H9 (cell line): ENCODE results near the gene GALNT10. TPM values are rescaled to one million over a fixed set of nuclear protein-coding genes. Genes with fewer than 3 reads are reported as not detected.
A peak's percentile ranks its signal among the peaks of the same experiment; 100 is the strongest.

ENCODE experiments used
- DNase-seq: peaks from one replicate; pipeline ENCODE4 v3.0.0-alpha.2; 2017
- H2AFZ ChIP-seq: one replicate; pipeline ENCODE4 v1.6.1; 2013; ENCODE audit warnings: mild to moderate bottlenecking, low read length, control low read depth, moderate library complexity
- H2AK5ac ChIP-seq: 2 replicates; pipeline ENCODE4 v1.6.1; 2013; ENCODE audit warnings: low read length, control low read depth, mixed read lengths; ENCODE audit not compliant: insufficient read length
- H2BK120ac ChIP-seq: one replicate; pipeline ENCODE4 v1.6.1; 2013; ENCODE audit warnings: low read depth, mild to moderate bottlenecking, low read length, control low read depth, inconsistent platforms; ENCODE audit not compliant: poor library complexity, severe bottlenecking
- H2BK12ac ChIP-seq: 2 replicates; pipeline ENCODE4 v1.6.1; 2013; ENCODE audit warnings: low read length, control low read depth, mixed read lengths, low read depth; ENCODE audit not compliant: insufficient read length
- H2BK15ac ChIP-seq: 2 replicates; pipeline ENCODE4 v1.6.1; 2013; ENCODE audit warnings: low read depth, low read length, control low read depth
- H2BK20ac ChIP-seq: one replicate; pipeline ENCODE4 v1.6.1; 2013; ENCODE audit warnings: low read depth, mild to moderate bottlenecking, low read length, control low read depth, inconsistent platforms; ENCODE audit not compliant: poor library complexity, severe bottlenecking
- H2BK5ac ChIP-seq: 2 replicates; pipeline ENCODE4 v1.6.1; 2013; ENCODE audit warnings: low read length, control low read depth, mixed read lengths; ENCODE audit not compliant: insufficient read length
- H3K14ac ChIP-seq: 2 replicates; pipeline ENCODE4 v1.6.1; 2013; ENCODE audit warnings: low read length, control low read depth; ENCODE audit not compliant: insufficient read depth
- H3K18ac ChIP-seq: 2 replicates; pipeline ENCODE4 v1.6.1; 2013; ENCODE audit warnings: low read depth, mild to moderate bottlenecking, mixed read lengths, low read length, control low read depth; ENCODE audit not compliant: insufficient read length
- H3K23ac ChIP-seq: 2 replicates; pipeline ENCODE4 v1.6.1; 2013; ENCODE audit warnings: low read length, control low read depth, mixed read lengths, low read depth; ENCODE audit not compliant: insufficient read length
- H3K23me2 ChIP-seq: 2 replicates; pipeline ENCODE4 v1.6.1; 2013; ENCODE audit warnings: low read depth, mild to moderate bottlenecking, mixed read lengths, low read length, control low read depth; ENCODE audit not compliant: insufficient read length, poor library complexity, severe bottlenecking
- H3K27ac ChIP-seq: 2 replicates; pipeline ENCODE4 v1.5.1; 2013; ENCODE audit warnings: low read length, control low read depth, mixed read lengths, low read depth; ENCODE audit not compliant: insufficient read length
- H3K27me3 ChIP-seq: 2 replicates; pipeline ENCODE4 v1.6.1; 2013; ENCODE audit warnings: low read length, control low read depth, inconsistent platforms; ENCODE audit not compliant: insufficient read depth
- H3K4ac ChIP-seq: 2 replicates; pipeline ENCODE4 v1.6.1; 2013; ENCODE audit warnings: low read depth, mild to moderate bottlenecking, control low read depth, inconsistent platforms, low read length, moderate library complexity
- H3K4me1 ChIP-seq: 2 replicates; pipeline ENCODE4 v1.6.1; 2013; ENCODE audit warnings: low read length, control low read depth, inconsistent platforms; ENCODE audit not compliant: insufficient read depth
- H3K4me2 ChIP-seq: 2 replicates; pipeline ENCODE4 v1.6.1; 2013; ENCODE audit warnings: low read length, control low read depth, mixed read lengths; ENCODE audit not compliant: insufficient read length, insufficient read depth
- H3K56ac ChIP-seq: 2 replicates; pipeline ENCODE4 v1.6.1; 2013; ENCODE audit warnings: low read depth, mild to moderate bottlenecking, mixed read lengths, low read length, control low read depth; ENCODE audit not compliant: insufficient read length
- H3K79me1 ChIP-seq: 2 replicates; pipeline ENCODE4 v1.6.1; 2013; ENCODE audit warnings: low read depth, mild to moderate bottlenecking, moderate library complexity, low read length, control low read depth, inconsistent platforms; ENCODE audit not compliant: insufficient read depth, poor library complexity, severe bottlenecking
- H3K79me2 ChIP-seq: 2 replicates; pipeline ENCODE4 v1.6.1; 2013; ENCODE audit warnings: low read length, control low read depth, inconsistent platforms; ENCODE audit not compliant: insufficient read depth
- H3K9ac ChIP-seq: 2 replicates; pipeline ENCODE4 v1.6.1; 2013; ENCODE audit warnings: low read length, control low read depth, mixed read lengths; ENCODE audit not compliant: insufficient read length; ENCODE audit errors: extremely low read depth
- H3K9me3 ChIP-seq: one replicate; pipeline ENCODE4 v1.6.1; 2013; ENCODE audit warnings: low read depth, low read length, inconsistent platforms; ENCODE audit not compliant: control insufficient read depth
- H3T11ph ChIP-seq: one replicate; pipeline ENCODE4 v1.6.1; 2013; ENCODE audit warnings: mild to moderate bottlenecking, low read length, control low read depth, inconsistent platforms
- H4K20me1 ChIP-seq: one replicate; pipeline ENCODE4 v1.6.1; 2013; ENCODE audit not compliant: control insufficient read depth, insufficient read length, insufficient read depth
- H4K5ac ChIP-seq: 2 replicates; pipeline ENCODE4 v1.6.1; 2013; ENCODE audit warnings: low read depth, mild to moderate bottlenecking, mixed read lengths, low read length, control low read depth; ENCODE audit not compliant: insufficient read length
- H4K8ac ChIP-seq: replicated peaks from 2 replicates; pipeline ENCODE4 v1.6.1; 2013; ENCODE audit warnings: low read length, control low read depth, mixed read lengths, low read depth; ENCODE audit not compliant: insufficient read length
- H4K91ac ChIP-seq: 2 replicates; pipeline ENCODE4 v1.6.1; 2013; ENCODE audit warnings: low read depth, mild to moderate bottlenecking, moderate library complexity, mixed read lengths, low read length, control low read depth; ENCODE audit not compliant: insufficient read length
- H3K27ac Mint-ChIP-seq, 3 experiments: 2 replicates in 2 of 3; 3 replicates in 1 of 3; pipeline ENCODE4 v1.8.0; 2020 to 2021; ENCODE audit warnings: mixed read lengths in 3 of 3, mild to moderate bottlenecking in 1 of 3, moderate library complexity in 1 of 3
- H3K27me3 Mint-ChIP-seq: 2 replicates; pipeline ENCODE4 v1.8.0; 2021; ENCODE audit warnings: low read depth, mild to moderate bottlenecking, moderate library complexity, mixed read lengths
- H3K36me3 Mint-ChIP-seq, 3 experiments: 2 replicates in 2 of 3; 3 replicates in 1 of 3; pipeline ENCODE4 v1.8.0; 2020 to 2021; ENCODE audit warnings: low read depth in 3 of 3, mixed read lengths in 3 of 3; ENCODE audit not compliant: insufficient read depth in 1 of 3
- H3K4me1 Mint-ChIP-seq, 2 experiments: 2 replicates each; pipeline ENCODE4 v1.8.0; 2020; ENCODE audit warnings: mixed read lengths in 2 of 2
- H3K4me3 Mint-ChIP-seq, 2 experiments: 2 replicates in 1 of 2; 3 replicates in 1 of 2; pipeline ENCODE4 v1.8.0; 2020 to 2021; ENCODE audit warnings: mild to moderate bottlenecking in 2 of 2, mixed read lengths in 2 of 2, moderate library complexity in 1 of 2
- H3K9me3 Mint-ChIP-seq, 2 experiments: 2 replicates in 1 of 2; 3 replicates in 1 of 2; pipeline ENCODE4 v1.8.0; 2020; ENCODE audit warnings: mild to moderate bottlenecking in 2 of 2, mixed read lengths in 2 of 2, moderate library complexity in 1 of 2
- WGBS: extraction: QIAGEN DNeasy Blood & Tissue Kit; methylation state at CpG from one replicate; pipeline ENCODE4 v1.1.7; 2013; ENCODE audit warnings: missing lambda C conversion rate, low lambda C conversion rate, mixed read lengths; ENCODE audit not compliant: insufficient read length; ENCODE audit errors: extremely low coverage; 5-methylcytosine and 5-hydroxymethylcytosine counted together
- total RNA-seq: library from RNA; stranded (reverse); gene quantifications from 2 replicates; pipeline ENCODE4 v1.2.1, GENCODE V29; 2021
- TF ChIP-seq, protein P1 (sequence below): fragments of 200-600 bp; sonication (generic); conservative IDR thresholded peaks from 3 replicates; pipeline ENCODE4 v1.8.0; 2021; ENCODE audit warnings: antibody characterized with exemption, mild to moderate bottlenecking

Gene GALNT10
- total RNA-seq, 1 experiment from 2014 or later, result 15.4 TPM

GRCh38 chr5:154191467-154192261 is 1.1 kb downstream of the GALNT10 start:
- no peak overlapping the region for H3K27ac ChIP-seq
- Mint-ChIP-seq H3K27me3 (peaks cover 62% of the 10 kb centered on the region), H3K27ac (no peak overlapping the region; a peak in 1 of 7 replicates), H3K9me3 (peaks cover 0 to 2% of the 10 kb centered on the region in 2 experiments; a peak in 1 of 5 replicates), H3K4me1 (peaks cover 55 to 60% of the 10 kb centered on the region in 2 experiments), H3K4me3 (peak overlapping the region; percentile 87), H3K36me3 (peaks cover 0 to 3% (median 0%) of the 10 kb centered on the region in 3 experiments; a peak in 1 of 7 replicates)
- no peak overlapping the region for H4K91ac ChIP-seq
- H3K23me2 ChIP-seq, result peaks cover 12% of the 10 kb centered on the region
- H3K18ac ChIP-seq, result no peak overlapping the region
- H3K23ac ChIP-seq, result no peak overlapping the region
- H3K4me1 ChIP-seq, result peaks cover 5% of the 10 kb centered on the region; the same call in 1 of the 2 replicates
- H2AK5ac ChIP-seq, result no peak overlapping the region
- H3K4ac ChIP-seq, result no peak overlapping the region
- no peak overlapping the region for H2AFZ ChIP-seq
- no peak overlapping the region for H2BK20ac ChIP-seq
- no CpG with 5 or more reads among the region's 10 CpGs for WGBS
- H3K27me3 ChIP-seq, result peaks cover 19% of the 10 kb centered on the region; the same call in 1 of the 2 replicates
- H4K20me1 ChIP-seq, result peaks cover 3% of the 10 kb centered on the region
- H3K56ac ChIP-seq, result no peak overlapping the region
- no peak overlapping the region for H2BK5ac ChIP-seq
- no peak overlapping the region for H2BK15ac ChIP-seq
- H3K4me2 ChIP-seq, result peak overlapping the region; percentile 46
- H2BK12ac ChIP-seq, result no peak overlapping the region
- no peak overlapping the region for H4K5ac ChIP-seq
- no peak overlapping the region for H3K14ac ChIP-seq
- DNase-seq, result no peak
- H3K9me3 ChIP-seq, result no peaks in the 10 kb centered on the region
- H3K79me1 ChIP-seq, result no peaks in the 10 kb centered on the region
- no peak overlapping the region for H4K8ac ChIP-seq
- TF ChIP-seq, protein P1, sequence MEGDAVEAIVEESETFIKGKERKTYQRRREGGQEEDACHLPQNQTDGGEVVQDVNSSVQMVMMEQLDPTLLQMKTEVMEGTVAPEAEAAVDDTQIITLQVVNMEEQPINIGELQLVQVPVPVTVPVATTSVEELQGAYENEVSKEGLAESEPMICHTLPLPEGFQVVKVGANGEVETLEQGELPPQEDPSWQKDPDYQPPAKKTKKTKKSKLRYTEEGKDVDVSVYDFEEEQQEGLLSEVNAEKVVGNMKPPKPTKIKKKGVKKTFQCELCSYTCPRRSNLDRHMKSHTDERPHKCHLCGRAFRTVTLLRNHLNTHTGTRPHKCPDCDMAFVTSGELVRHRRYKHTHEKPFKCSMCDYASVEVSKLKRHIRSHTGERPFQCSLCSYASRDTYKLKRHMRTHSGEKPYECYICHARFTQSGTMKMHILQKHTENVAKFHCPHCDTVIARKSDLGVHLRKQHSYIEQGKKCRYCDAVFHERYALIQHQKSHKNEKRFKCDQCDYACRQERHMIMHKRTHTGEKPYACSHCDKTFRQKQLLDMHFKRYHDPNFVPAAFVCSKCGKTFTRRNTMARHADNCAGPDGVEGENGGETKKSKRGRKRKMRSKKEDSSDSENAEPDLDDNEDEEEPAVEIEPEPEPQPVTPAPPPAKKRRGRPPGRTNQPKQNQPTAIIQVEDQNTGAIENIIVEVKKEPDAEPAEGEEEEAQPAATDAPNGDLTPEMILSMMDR, result no peak
- no peaks in the 10 kb centered on the region for H3K79me2 ChIP-seq
- no peak overlapping the region for H3K9ac ChIP-seq
- H3T11ph ChIP-seq, result no peak overlapping the region
- no peak overlapping the region for H2BK120ac ChIP-seq
